Measurements from ENCODE around the gene ZFAND4.

DNA sequence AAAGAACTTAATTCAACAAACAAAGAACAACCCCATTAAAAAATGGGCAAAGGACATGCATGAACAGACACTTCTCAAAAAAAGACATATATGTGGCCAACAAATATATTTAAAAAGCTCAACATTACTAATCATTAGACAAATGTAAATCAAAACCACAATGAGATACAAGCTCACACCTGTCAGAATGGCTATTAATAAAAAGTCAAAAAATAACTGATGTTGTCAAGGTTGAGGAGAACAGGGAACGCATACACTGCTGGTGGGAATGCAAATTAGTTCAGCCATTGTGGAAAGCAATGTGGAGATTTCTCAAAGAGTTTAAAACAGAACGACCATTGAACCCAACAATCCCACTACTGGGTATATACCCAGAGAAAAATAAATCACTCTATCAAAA is 19.1 kb downstream of the ZFAND4 start:
- TF ChIP-seq, protein P1, sequence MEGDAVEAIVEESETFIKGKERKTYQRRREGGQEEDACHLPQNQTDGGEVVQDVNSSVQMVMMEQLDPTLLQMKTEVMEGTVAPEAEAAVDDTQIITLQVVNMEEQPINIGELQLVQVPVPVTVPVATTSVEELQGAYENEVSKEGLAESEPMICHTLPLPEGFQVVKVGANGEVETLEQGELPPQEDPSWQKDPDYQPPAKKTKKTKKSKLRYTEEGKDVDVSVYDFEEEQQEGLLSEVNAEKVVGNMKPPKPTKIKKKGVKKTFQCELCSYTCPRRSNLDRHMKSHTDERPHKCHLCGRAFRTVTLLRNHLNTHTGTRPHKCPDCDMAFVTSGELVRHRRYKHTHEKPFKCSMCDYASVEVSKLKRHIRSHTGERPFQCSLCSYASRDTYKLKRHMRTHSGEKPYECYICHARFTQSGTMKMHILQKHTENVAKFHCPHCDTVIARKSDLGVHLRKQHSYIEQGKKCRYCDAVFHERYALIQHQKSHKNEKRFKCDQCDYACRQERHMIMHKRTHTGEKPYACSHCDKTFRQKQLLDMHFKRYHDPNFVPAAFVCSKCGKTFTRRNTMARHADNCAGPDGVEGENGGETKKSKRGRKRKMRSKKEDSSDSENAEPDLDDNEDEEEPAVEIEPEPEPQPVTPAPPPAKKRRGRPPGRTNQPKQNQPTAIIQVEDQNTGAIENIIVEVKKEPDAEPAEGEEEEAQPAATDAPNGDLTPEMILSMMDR (IDR thresholded peaks at IDR 0.05): no peak
- TF ChIP-seq POLR2A (IDR thresholded peaks at IDR 0.05): no peak
